PFSK-1 (cell line): ENCODE results near the gene DDX41.

Source experiments
- POLR2AphosphoS5 ChIP-seq: IDR thresholded peaks from 2 replicates; pipeline ENCODE4 v1.6.1; 2012; ENCODE audit warnings: low read depth, mild to moderate bottlenecking, control low read depth, low read length, moderate library complexity
- REST ChIP-seq, 2 experiments: IDR thresholded peaks; 2 replicates each; pipeline versions ENCODE4 v1.6.1 to v1.8.0; 2011 to 2012; ENCODE audit warnings: low read depth in 2 of 2, low read length in 2 of 2, control low read depth in 1 of 2, inconsistent platforms in 1 of 2, mild to moderate bottlenecking in 1 of 2, moderate library complexity in 1 of 2; ENCODE audit not compliant: insufficient read depth in 1 of 2
- SIN3A ChIP-seq: IDR thresholded peaks from 2 replicates; pipeline ENCODE4 v1.6.1; 2012; ENCODE audit warnings: mild to moderate bottlenecking, low read length, moderate library complexity, borderline replicate concordance; ENCODE audit not compliant: insufficient read depth
- TAF1 ChIP-seq: IDR thresholded peaks from 2 replicates; pipeline ENCODE4 v1.6.1; 2012; ENCODE audit warnings: low read length, control low read depth, borderline replicate concordance; ENCODE audit not compliant: insufficient read depth

GRCh38 chr5:177483042-177483441 lies 33.7 kb downstream of the DDX41 start:
- TF ChIP-seq REST (IDR thresholded peaks at IDR 0.05; ENCODE audit: insufficient read depth in 1 of 2, low read depth in 2 of 2, low read length in 2 of 2) = no peak
- TF ChIP-seq POLR2AphosphoS5 = no peak
- TF ChIP-seq SIN3A = no peak
- TF ChIP-seq TAF1 = no peak
